K562 (cell line): ENCODE data around the gene PTPN7. TPM values are rescaled to one million over a fixed set of nuclear protein-coding genes. Genes with fewer than 3 reads are reported as not detected.
A peak's percentile ranks its signal among the peaks of the same experiment; 100 is the strongest.

Experiments
- BRCA1 ChIP-seq, 2 experiments: fragments of 450-650 bp in 1 of 2; sonication (generic) in 1 of 2; formaldehyde crosslinking in 1 of 2; IDR thresholded peaks; 2 replicates each; pipeline versions ENCODE4 v1.5.0 to v1.6.1; 2017 to 2020; ENCODE audit warnings: mild to moderate bottlenecking in 1 of 2, missing genetic modification reagents in 1 of 2
- E2F6 ChIP-seq, 2 experiments: IDR thresholded peaks; 2 replicates each; pipeline ENCODE4 v1.6.1; 2011; ENCODE audit warnings: borderline replicate concordance in 1 of 2, control low read depth in 1 of 2, low read depth in 1 of 2, low read length in 1 of 2, mild to moderate bottlenecking in 1 of 2, mixed read lengths in 1 of 2, moderate library complexity in 1 of 2; ENCODE audit not compliant: insufficient read depth in 1 of 2, insufficient read length in 1 of 2, poor library complexity in 1 of 2, severe bottlenecking in 1 of 2; ENCODE audit errors: extremely low read depth in 1 of 2
- ELK3 ChIP-seq: fragments of 450-650 bp; formaldehyde crosslinking; IDR thresholded peaks from 2 replicates; pipeline ENCODE4 v1.4.0; 2020; ENCODE audit warnings: mild to moderate bottlenecking
- FOXJ3 ChIP-seq: sonication (generic); formaldehyde crosslinking; IDR thresholded peaks from 2 replicates; pipeline ENCODE4 v1.4.0; 2020; ENCODE audit warnings: mild to moderate bottlenecking, missing genetic modification reagents
- GABPB1 ChIP-seq: sonication (generic); formaldehyde crosslinking; IDR thresholded peaks from 2 replicates; pipeline ENCODE4 v1.8.0; 2022; ENCODE audit warnings: mild to moderate bottlenecking, missing genetic modification reagents
- HES1 ChIP-seq: fragments of 450-650 bp; IDR thresholded peaks from 2 replicates; pipeline ENCODE4 v1.6.1; 2016; ENCODE audit warnings: low read depth, mild to moderate bottlenecking, moderate library complexity
- HOMEZ ChIP-seq: fragments of 250-450 bp; sonication (Bioruptor Pico); IDR thresholded peaks from 2 replicates; pipeline ENCODE4 v1.4.0; 2020; ENCODE audit warnings: mild to moderate bottlenecking, moderate library complexity
- KAT8 ChIP-seq: fragments of 450-650 bp; IDR thresholded peaks from 2 replicates; pipeline ENCODE4 v1.6.1; 2016; ENCODE audit warnings: low read depth, mild to moderate bottlenecking
- MBD2 ChIP-seq: sonication (generic); IDR thresholded peaks from 2 replicates; pipeline ENCODE4 v1.6.1; 2016; ENCODE audit warnings: low read depth, borderline replicate concordance
- PCBP2 ChIP-seq: fragments of 200-400 bp; formaldehyde crosslinking; IDR thresholded peaks from 2 replicates; pipeline ENCODE4 v1.6.1; 2018; ENCODE audit warnings: low read length, low read depth, mild to moderate bottlenecking, moderate library complexity; ENCODE audit not compliant: poor library complexity, severe bottlenecking
- PHB2 ChIP-seq: fragments of 450-650 bp; IDR thresholded peaks from 2 replicates; pipeline ENCODE4 v1.6.1; 2017; ENCODE audit warnings: low read depth
- POLR2A ChIP-seq: fragments of 450-650 bp; conservative IDR thresholded peaks from 2 replicates; pipeline ENCODE4 v1.6.1; 2016
- RBBP5 ChIP-seq: fragments of 200-600 bp; sonication (generic); IDR thresholded peaks from 2 replicates; pipeline ENCODE4 v1.6.1; 2012; ENCODE audit warnings: borderline replicate concordance, mild to moderate bottlenecking, low read length, control low read depth, inconsistent platforms; ENCODE audit not compliant: insufficient read depth, poor library complexity, severe bottlenecking
- SNIP1 ChIP-seq: fragments of 450-650 bp; IDR thresholded peaks from 2 replicates; pipeline ENCODE4 v1.7.1; 2017; ENCODE audit warnings: low read depth, mild to moderate bottlenecking
- ZBTB7A ChIP-seq: IDR thresholded peaks from 2 replicates; pipeline ENCODE4 v1.6.1; 2011; ENCODE audit warnings: low read depth, mild to moderate bottlenecking, low read length, moderate library complexity, borderline replicate concordance; ENCODE audit not compliant: control insufficient read depth
- ZC3H11A ChIP-seq: IDR thresholded peaks from 2 replicates; pipeline ENCODE4 v1.6.1; 2012; ENCODE audit warnings: low read depth, low read length, improper control_type of control experiment
- ZFP1 ChIP-seq: fragments of 450-650 bp; formaldehyde crosslinking; IDR thresholded peaks from 2 replicates; pipeline ENCODE4 v1.4.0; 2020; ENCODE audit warnings: mild to moderate bottlenecking, mixed read lengths
- ZKSCAN1 ChIP-seq: fragments of 150-350 bp; IDR thresholded peaks from 2 replicates; pipeline ENCODE4 v1.6.1; 2016; ENCODE audit warnings: low read depth, low read length
- ZNF280A ChIP-seq: fragments of 450-650 bp; IDR thresholded peaks from 2 replicates; pipeline ENCODE4 v1.6.1; 2018; ENCODE audit warnings: mild to moderate bottlenecking, low read depth; ENCODE audit not compliant: partially characterized antibody
- ZNF75A ChIP-seq: fragments of 450-650 bp; formaldehyde crosslinking; IDR thresholded peaks from 2 replicates; pipeline ENCODE4 v1.4.0; 2020; ENCODE audit warnings: mild to moderate bottlenecking
- ZNF766 ChIP-seq: fragments of 200-800 bp; sonication (Bioruptor generic); conservative IDR thresholded peaks from 2 replicates; pipeline ENCODE4 v1.6.1; 2016; ENCODE audit warnings: missing genetic modification characterization, missing compliant biosample characterization
- ZZZ3 ChIP-seq: fragments of 450-650 bp; IDR thresholded peaks from 2 replicates; pipeline ENCODE4 v1.6.1; 2016; ENCODE audit warnings: antibody characterized with exemption, mild to moderate bottlenecking, moderate library complexity
- polyA plus RNA-seq, 8 experiments: library from polyadenylated mRNA; depleted of rRNA in 4 of 8; stranded (reverse) in 5 of 8; unstranded in 3 of 8; fragments of >200 nt; fragmentation: Nextera tagmentation in 2 of 8; fragmentation: Illumina TruSeq in 1 of 8; extraction: Ambion mirVana in 2 of 8; extraction: Trizol in 1 of 8; gene quantifications; 2 replicates each; pipeline versions ENCODE4 v1.2.1 to v1.2.3, GENCODE V29; 2011 to 2014; ENCODE audit warnings: inconsistent platforms in 1 of 8, missing spikeins in 1 of 8
- total RNA-seq, 7 experiments: library from RNA; depleted of rRNA in 6 of 7; stranded (reverse); fragments of >200 nt in 6 of 7; fragmentation: Illumina TruSeq in 2 of 7; extraction: Trizol in 2 of 7; gene quantifications; 2 replicates each; pipeline versions ENCODE4 v1.2.1 to v1.2.3, GENCODE V29; 2011 to 2021; ENCODE audit warnings: low replicate concordance in 1 of 7

Gene PTPN7
- total and polyA plus RNA-seq, 9 of the 15 experiments (the other 6 are each of a cell fraction or from before 2014, with no cell fraction given), result 18.7 to 144 (median 120) TPM

GRCh38 chr1:202164271-202165037 lies 4.1 kb upstream of the PTPN7 start (continued):
- TF ChIP-seq ZZZ3, result no peak
- TF ChIP-seq MBD2, result no peak
- no peak for TF ChIP-seq ZNF75A (CRISPR knock-in tag)
- no peak for TF ChIP-seq KAT8
- TF ChIP-seq FOXJ3, result no peak
- TF ChIP-seq RBBP5, result no peak
- TF ChIP-seq ZC3H11A, result no peak
- TF ChIP-seq BRCA1 (IDR thresholded peaks at IDR 0.05), result no peak
- no peak for TF ChIP-seq BRCA1 (CRISPR knock-in tag; IDR thresholded peaks at IDR 0.05)
- TF ChIP-seq GABPB1 (CRISPR knock-in tag), result peak; percentile 27; the same call in 1 of the 2 replicates
- TF ChIP-seq ZNF766, result no peak; the same call in 1 of the 2 replicates
- peak; percentile 66; the same call in 1 of the 2 replicates for TF ChIP-seq ZBTB7A
- TF ChIP-seq HES1, result no peak
- peak in 1 of 2 experiments; percentile 10 for TF ChIP-seq E2F6 (IDR thresholded peaks at IDR 0.05; ENCODE audit: borderline replicate concordance in 1 of 2, extremely low read depth in 1 of 2, insufficient read depth in 1 of 2, insufficient read length in 1 of 2, low read depth in 1 of 2, low read length in 1 of 2, poor library complexity in 1 of 2, severe bottlenecking in 1 of 2)
- TF ChIP-seq HOMEZ (CRISPR knock-in tag), result no peak
- TF ChIP-seq ZFP1 (CRISPR knock-in tag), result no peak
- TF ChIP-seq SNIP1, result no peak
- TF ChIP-seq POLR2A, result peak; percentile 91
- TF ChIP-seq ELK3 (CRISPR knock-in tag), result no peak
- no peak for TF ChIP-seq PCBP2
- TF ChIP-seq ZNF280A, result no peak
- no peak for TF ChIP-seq ZKSCAN1
- TF ChIP-seq PHB2, result 0 out of 2 replicates have a peak, but pooled peaks have one; percentile 9
